Natural killer cell (primary cell): ENCODE data around the gene TRIL. TPM values are rescaled to one million over a fixed set of nuclear protein-coding genes. Genes with fewer than 3 reads are reported as not detected.

Experiments used
- ATAC-seq, 3 donors: fragments of 150-1000 bp in 2 of 3; fragments of 200-7000 bp in 1 of 3; cut with Tn5 transposase; 1 replicate in 1 of 3; 2 replicates in 2 of 3; pipeline ENCODE4 v1.10.0; 2021; ENCODE audit warnings: mild to moderate bottlenecking in 2 of 3, moderate library complexity in 2 of 3
- DNase-seq, 2 donors: peaks; one replicate each; pipeline versions ENCODE4 v3.0.0 to v3.0.0-alpha.2; 2013 to 2021; ENCODE audit warnings: mixed read lengths in 1 of 2
- H3K27ac ChIP-seq: one replicate; pipeline ENCODE4 v1.5.1; 2013; ENCODE audit warnings: mild to moderate bottlenecking, low read length
- H3K27me3 ChIP-seq: one replicate; pipeline ENCODE4 v1.6.1; 2013; ENCODE audit warnings: low read length; ENCODE audit not compliant: control insufficient read depth, insufficient read depth
- H3K36me3 ChIP-seq: one replicate; pipeline ENCODE4 v1.6.1; 2013; ENCODE audit warnings: low read length; ENCODE audit not compliant: control insufficient read depth, insufficient read depth
- H3K4me1 ChIP-seq: one replicate; pipeline ENCODE4 v1.6.1; 2013; ENCODE audit warnings: low read length; ENCODE audit not compliant: control insufficient read depth, insufficient read depth
- H3K4me3 ChIP-seq: one replicate; pipeline ENCODE4 v1.5.1; 2013; ENCODE audit warnings: low read length
- H3K9me3 ChIP-seq: one replicate; pipeline ENCODE4 v1.6.1; 2013; ENCODE audit warnings: low read length; ENCODE audit not compliant: control insufficient read depth, insufficient read depth
- H3K27ac Mint-ChIP-seq, 2 donors: one replicate each; pipeline ENCODE4 v1.8.0; 2022; ENCODE audit warnings: mild to moderate bottlenecking in 2 of 2, mixed read lengths in 2 of 2, moderate library complexity in 1 of 2
- H3K27me3 Mint-ChIP-seq, 2 donors: one replicate each; pipeline ENCODE4 v1.8.0; 2022; ENCODE audit warnings: low read depth in 2 of 2, mixed read lengths in 2 of 2
- H3K36me3 Mint-ChIP-seq: one replicate; pipeline ENCODE4 v1.8.0; 2022; ENCODE audit warnings: mixed read lengths
- H3K4me1 Mint-ChIP-seq, 2 donors: one replicate each; pipeline ENCODE4 v1.8.0; 2022; ENCODE audit warnings: mixed read lengths in 2 of 2
- H3K4me3 Mint-ChIP-seq: one replicate; pipeline ENCODE4 v1.8.0; 2022; ENCODE audit warnings: mild to moderate bottlenecking, moderate library complexity, mixed read lengths
- H3K9me3 Mint-ChIP-seq, 2 donors: one replicate each; pipeline ENCODE4 v1.8.0; 2022; ENCODE audit warnings: mixed read lengths in 2 of 2
- WGBS: methylation state at CpG from one replicate; pipeline ENCODE4 v1.1.7; 2013; ENCODE audit warnings: missing lambda C conversion rate; ENCODE audit not compliant: insufficient coverage; 5-methylcytosine and 5-hydroxymethylcytosine counted together
- intact Hi-C: fragments of 100-400 bp; cut with micrococcal nuclease; formaldehyde crosslinking; loops from one replicate; pipeline ENCODE4 v1.14.2; 2022
- total RNA-seq, 4 donors: library from RNA; stranded (reverse); fragments of 120-200 nt in 1 of 4; gene quantifications; one replicate each; pipeline versions ENCODE4 v1.2.3 to v1.2.4, GENCODE V29; 2013 to 2022
- TF ChIP-seq, protein P1 (sequence below): fragments of 200-600 bp; IDR thresholded peaks from one replicate; pipeline ENCODE4 v1.8.0; 2022; ENCODE audit warnings: antibody characterized with exemption

The TRIL gene
- total RNA-seq, 3 donors from 2014 or later (not counting 1 experiment from before 2014, with no cell fraction given): 0.07 TPM; not detected in 2

DNA sequence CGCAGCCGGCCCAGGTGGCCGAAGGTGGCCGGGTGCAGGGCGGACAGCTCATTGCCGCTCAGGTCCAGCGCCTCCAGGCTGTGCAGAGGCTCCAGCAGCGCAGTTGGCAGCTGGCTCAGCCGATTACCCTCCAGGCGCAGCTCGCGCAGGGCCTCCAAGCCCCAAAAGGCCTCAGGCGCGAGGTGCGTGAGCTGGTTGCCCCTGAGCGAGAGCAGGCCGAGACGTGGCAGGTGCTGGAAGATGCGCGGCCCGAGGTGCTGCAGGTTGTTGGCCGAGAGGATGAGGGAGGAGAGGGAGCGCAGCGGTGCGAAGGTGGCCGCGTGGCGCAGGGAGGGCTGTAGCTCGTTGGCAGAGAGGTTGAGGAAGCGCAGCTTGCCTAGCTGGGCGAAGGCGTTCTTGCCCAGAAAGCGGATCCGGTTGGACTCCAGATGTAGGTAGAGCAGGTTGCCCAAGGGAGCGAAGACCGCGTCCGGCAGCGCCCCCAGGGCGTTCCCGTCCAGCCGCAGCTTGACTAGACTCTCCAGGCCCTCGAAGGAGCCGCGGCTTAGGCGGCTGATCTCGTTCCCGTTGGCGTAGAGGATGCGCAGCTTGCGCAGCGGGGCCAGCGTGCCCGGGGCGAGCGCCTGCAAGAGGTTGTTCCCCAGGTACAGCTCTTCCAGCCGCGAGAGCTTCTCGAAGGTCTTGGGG lies 923 bp downstream of the TRIL start:
- H3K27me3 ChIP-seq: peaks cover 42% of the 10 kb centered on the region

GRCh38 chr7:28956608-28957063 lies 1.5 kb downstream of the TRIL start:
- Mint-ChIP-seq H3K36me3 (no peaks in the 10 kb centered on the region), H3K27ac (no peak overlapping the region), H3K4me1 (peaks cover 14 to 17% of the 10 kb centered on the region in 2 donors), H3K27me3 (peaks cover 48 to 55% of the 10 kb centered on the region in 2 donors), H3K4me3 (peak overlapping the region; percentile 79), H3K9me3 (no peaks in the 10 kb centered on the region)
- H3K36me3 ChIP-seq: no peaks in the 10 kb centered on the region
- H3K27me3 ChIP-seq: peaks cover 42% of the 10 kb centered on the region
- peaks cover 34% of the 10 kb centered on the region for H3K4me1 ChIP-seq
- TF ChIP-seq, protein P1, sequence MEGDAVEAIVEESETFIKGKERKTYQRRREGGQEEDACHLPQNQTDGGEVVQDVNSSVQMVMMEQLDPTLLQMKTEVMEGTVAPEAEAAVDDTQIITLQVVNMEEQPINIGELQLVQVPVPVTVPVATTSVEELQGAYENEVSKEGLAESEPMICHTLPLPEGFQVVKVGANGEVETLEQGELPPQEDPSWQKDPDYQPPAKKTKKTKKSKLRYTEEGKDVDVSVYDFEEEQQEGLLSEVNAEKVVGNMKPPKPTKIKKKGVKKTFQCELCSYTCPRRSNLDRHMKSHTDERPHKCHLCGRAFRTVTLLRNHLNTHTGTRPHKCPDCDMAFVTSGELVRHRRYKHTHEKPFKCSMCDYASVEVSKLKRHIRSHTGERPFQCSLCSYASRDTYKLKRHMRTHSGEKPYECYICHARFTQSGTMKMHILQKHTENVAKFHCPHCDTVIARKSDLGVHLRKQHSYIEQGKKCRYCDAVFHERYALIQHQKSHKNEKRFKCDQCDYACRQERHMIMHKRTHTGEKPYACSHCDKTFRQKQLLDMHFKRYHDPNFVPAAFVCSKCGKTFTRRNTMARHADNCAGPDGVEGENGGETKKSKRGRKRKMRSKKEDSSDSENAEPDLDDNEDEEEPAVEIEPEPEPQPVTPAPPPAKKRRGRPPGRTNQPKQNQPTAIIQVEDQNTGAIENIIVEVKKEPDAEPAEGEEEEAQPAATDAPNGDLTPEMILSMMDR: peak; percentile 54
- H3K9me3 ChIP-seq: no peaks in the 10 kb centered on the region
- DNase-seq (peak in 1 of 2 donors; percentile 24), ATAC-seq (peak; percentile 27 to 48 (median 48))
- 2% methylated on average over 39 of the region's 39 CpGs for WGBS
- H3K27ac ChIP-seq: no peak overlapping the region
- H3K4me3 ChIP-seq: peak overlapping the region; percentile 34
- intact Hi-C loops: loop anchor here (1.0 kb wide), 2 partner anchors 146 to 150 kb away; no protein-coding TSS in a partner anchor

More for the DNA sequence above, 923 bp downstream of the TRIL start:
- ATAC-seq (peak in 2 of 3 donors; percentile 14 to 38), DNase-seq (no peak)
- Histone ChIP-seq H3K4me3 (peak overlapping the region; percentile 34), H3K27ac (no peak overlapping the region), H3K4me1 (peaks cover 34% of the 10 kb centered on the region), H3K36me3 (no peaks in the 10 kb centered on the region), H3K9me3 (no peaks in the 10 kb centered on the region)
- WGBS: 6% methylated on average over 59 of the region's 59 CpGs
- peaks cover 48 to 52% of the 10 kb centered on the region in 2 donors for H3K27me3 Mint-ChIP-seq
- H3K27ac Mint-ChIP-seq: no peak overlapping the region
- peak overlapping the region; percentile 79 for H3K4me3 Mint-ChIP-seq
- no peaks in the 10 kb centered on the region for H3K36me3 Mint-ChIP-seq
- no peaks in the 10 kb centered on the region for H3K9me3 Mint-ChIP-seq
- TF ChIP-seq, protein P1: no peak
- peaks cover 14 to 17% of the 10 kb centered on the region in 2 donors for H3K4me1 Mint-ChIP-seq
- intact Hi-C loops: no loop called here

DNA sequence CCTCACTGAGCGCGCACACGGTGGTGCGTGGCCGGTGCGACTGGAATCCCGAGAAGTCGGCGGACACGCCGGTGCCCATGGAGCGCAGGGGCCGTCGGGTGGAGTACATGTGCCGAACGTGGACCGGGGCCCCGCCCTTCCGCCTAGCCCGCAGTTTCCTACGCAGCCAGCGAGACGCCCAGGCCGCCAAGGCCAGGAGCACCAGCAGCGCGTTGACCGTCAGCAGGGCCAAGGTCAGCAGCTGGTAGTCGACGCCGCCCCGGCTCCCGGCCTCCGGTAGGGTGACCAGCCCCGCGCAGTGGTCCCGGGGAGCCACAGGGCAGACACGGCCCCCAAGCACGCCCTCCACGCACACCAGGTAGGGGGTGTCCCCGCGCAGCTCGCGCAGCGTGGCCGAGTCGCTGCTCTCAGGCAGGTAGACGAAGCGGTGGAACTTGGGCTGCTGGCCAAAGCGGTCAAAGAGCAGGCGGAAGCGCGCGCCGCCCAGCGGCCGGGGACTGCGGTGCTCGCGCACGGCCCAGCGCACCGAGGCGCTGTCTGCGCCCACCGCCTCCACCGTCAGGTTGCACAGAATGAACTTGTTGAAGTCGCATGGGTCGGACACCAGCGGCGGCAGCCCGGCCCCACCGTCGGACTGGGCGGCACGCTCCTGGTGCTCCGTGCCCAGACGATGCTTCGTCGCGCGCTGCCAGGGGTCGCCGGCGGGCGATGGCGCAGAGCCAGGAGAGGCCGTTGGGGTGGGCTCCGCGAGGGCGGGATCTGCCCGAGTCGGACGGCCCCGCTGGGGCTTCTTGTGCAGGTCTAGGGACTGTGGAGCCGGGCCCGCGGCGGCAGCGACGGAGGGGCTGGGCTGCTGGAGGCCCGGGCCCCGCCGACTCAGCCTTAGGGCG lies 2.2 kb downstream of the TRIL start:
- no peaks in the 10 kb centered on the region for H3K36me3 ChIP-seq
- peak overlapping the region; percentile 78 for H3K4me3 Mint-ChIP-seq
- WGBS: 3% methylated on average over 104 of the region's 104 CpGs

More for the DNA sequence above, 2.2 kb downstream of the TRIL start:
- ATAC-seq (peak; percentile 62 to 76 (median 66)), DNase-seq (peak; percentile 23 to 35)
- Mint-ChIP-seq H3K4me1 (peaks cover 14 to 17% of the 10 kb centered on the region in 2 donors), H3K9me3 (no peaks in the 10 kb centered on the region), H3K27ac (no peak overlapping the region), H3K27me3 (peaks cover 41 to 55% of the 10 kb centered on the region in 2 donors), H3K36me3 (no peaks in the 10 kb centered on the region)
- Histone ChIP-seq H3K27ac (no peak overlapping the region), H3K9me3 (no peaks in the 10 kb centered on the region), H3K4me3 (peak overlapping the region; percentile 23), H3K27me3 (peaks cover 42% of the 10 kb centered on the region), H3K4me1 (peaks cover 34% of the 10 kb centered on the region)
- intact Hi-C loops: loop anchor here (1.0 kb wide), 2 partner anchors 146 to 150 kb away; no protein-coding TSS in a partner anchor
- TF ChIP-seq, protein P1: no peak
